HCT116 (cell line): ENCODE measurements around the gene ANO4. TPM values are rescaled to one million over a fixed set of nuclear protein-coding genes. Genes with fewer than 3 reads are reported as not detected.

ENCODE experiments used
- ATAC-seq: fragments of 200-7000 bp; cut with Tn5 transposase; 2 replicates; pipeline ENCODE4 v1.9.1; 2020; ENCODE audit warnings: mild to moderate bottlenecking, moderate library complexity
- BruUV-seq: library from RNA; stranded (reverse); fragments of 400-500 nt; replicated peaks from 2 replicates; lab custom pipeline; 2021; lab: Mats Ljungman, UMichigan
- CTCF ChIA-PET: fragments of 300-600 bp; sonication (Branson Sonifier 250); formaldehyde crosslinking; loops from one replicate; lab custom pipeline; 2021; ENCODE audit warnings: antibody characterized with exemption; lab: Charles Lee
- POLR2A ChIA-PET: fragments of 300-600, 350-600 bp; sonication (Branson Sonifier 250); formaldehyde crosslinking; loops from one replicate; lab custom pipeline; 2021; ENCODE audit warnings: antibody characterized with exemption; lab: Charles Lee
- RAD21 ChIA-PET, 2 experiments: fragments of 300-600 bp; sonication (Branson Sonifier 250); formaldehyde crosslinking; loops; one replicate each; lab custom pipeline; 2023; ENCODE audit warnings: low total read pairs in 2 of 2; ENCODE audit not compliant: uncharacterized antibody in 2 of 2, unreplicated experiment in 2 of 2, low non-redundant PET in 1 of 2; lab: Charles Lee
- DNase-seq: peaks from one replicate; pipeline ENCODE4 v3.0.0-alpha.2; 2010; ENCODE audit warnings: low read depth, low spot score
- H2AFZ ChIP-seq: fragments of 200-600 bp; shearing (Covaris generic), sonication (generic); 2 replicates; pipeline ENCODE4 v1.6.1; 2017; ENCODE audit warnings: low read depth, mixed run types, mixed read lengths, antibody characterized with exemption, low read length; ENCODE audit not compliant: poor library complexity, severe bottlenecking
- H3K27ac ChIP-seq: 2 replicates; pipeline ENCODE4 v1.5.1; 2012; ENCODE audit warnings: low read depth, low read length
- H3K27me3 ChIP-seq: fragments of 200-600 bp; sonication (generic); 2 replicates; pipeline ENCODE4 v1.6.1; 2016; ENCODE audit warnings: mixed run types, low read length, mixed read lengths; ENCODE audit not compliant: insufficient read depth
- H3K36me3 ChIP-seq, 2 experiments: fragments of 200-500 bp in 1 of 2; fragments of 200-600 bp in 1 of 2; sonication (Bioruptor generic) in 1 of 2; sonication (generic) in 1 of 2; 2 replicates each; pipeline versions ENCODE4 v1.5.1 to v1.6.1; 2014 to 2016; ENCODE audit warnings: low read length in 2 of 2, inconsistent platforms in 1 of 2, mixed read lengths in 1 of 2, mixed run types in 1 of 2; ENCODE audit not compliant: insufficient read depth in 2 of 2, control insufficient read depth in 1 of 2
- H3K4me1 ChIP-seq, 2 experiments: fragments of 200-600 bp in 1 of 2; sonication (generic) in 1 of 2; 2 replicates each; pipeline versions ENCODE4 v1.5.1 to v1.6.1; 2012 to 2017; ENCODE audit warnings: low read length in 2 of 2, inconsistent platforms in 1 of 2, mild to moderate bottlenecking in 1 of 2, mixed read lengths in 1 of 2, mixed run types in 1 of 2, moderate library complexity in 1 of 2; ENCODE audit not compliant: insufficient read depth in 2 of 2, control insufficient read depth in 1 of 2
- H3K4me2 ChIP-seq: fragments of 200-600 bp; sonication (generic); 2 replicates; pipeline ENCODE4 v1.6.1; 2017; ENCODE audit warnings: mixed run types, low read length, mixed read lengths
- H3K4me3 ChIP-seq, 2 experiments: fragments of 200-600 bp in 1 of 2; sonication (generic) in 1 of 2; replicated peaks in 1 of 2; 2 replicates each; pipeline ENCODE4 v1.5.1; 2011 to 2016; ENCODE audit warnings: low read length in 2 of 2, control low read depth in 1 of 2, low read depth in 1 of 2, mild to moderate bottlenecking in 1 of 2, mixed read lengths in 1 of 2, mixed run types in 1 of 2
- H3K79me2 ChIP-seq: fragments of 200-600 bp; sonication (generic); 2 replicates; pipeline ENCODE4 v1.6.1; 2017; ENCODE audit warnings: mild to moderate bottlenecking, mixed run types, low read length, moderate library complexity, mixed read lengths; ENCODE audit not compliant: insufficient read depth
- H3K9ac ChIP-seq: fragments of 200-600 bp; sonication (generic); 2 replicates; pipeline ENCODE4 v1.6.1; 2016; ENCODE audit warnings: low read length, mixed read lengths
- H3K9me2 ChIP-seq: fragments of 200-600 bp; sonication (generic), shearing (Covaris generic); 2 replicates; pipeline ENCODE4 v1.6.1; 2017; ENCODE audit warnings: mixed run types, mild to moderate bottlenecking, moderate library complexity; ENCODE audit not compliant: insufficient read depth
- H3K9me3 ChIP-seq, 2 experiments: fragments of 200-500 bp in 1 of 2; fragments of 200-600 bp in 1 of 2; sonication (Bioruptor generic) in 1 of 2; sonication (generic) in 1 of 2; 2 replicates each; pipeline ENCODE4 v1.6.1; 2014 to 2017; ENCODE audit warnings: low read length in 2 of 2, mixed read lengths in 2 of 2, inconsistent platforms in 1 of 2, low read depth in 1 of 2, mild to moderate bottlenecking in 1 of 2, mixed run types in 1 of 2, moderate library complexity in 1 of 2; ENCODE audit not compliant: control insufficient read depth in 1 of 2, insufficient read depth in 1 of 2
- H4K20me1 ChIP-seq: fragments of 200-600 bp; sonication (generic), shearing (Covaris generic); 2 replicates; pipeline ENCODE4 v1.6.1; 2017; ENCODE audit warnings: mixed run types, mild to moderate bottlenecking, moderate library complexity; ENCODE audit not compliant: insufficient read depth
- CBX3 ChIP-seq: IDR thresholded peaks from 2 replicates; pipeline ENCODE4 v1.6.1; 2012; ENCODE audit warnings: low read depth
- CTCF ChIP-seq, 3 experiments: fragments of 200-600 bp in 1 of 3; sonication (generic) in 1 of 3; IDR thresholded peaks in 2 of 3; conservative IDR thresholded peaks in 1 of 3; 2 replicates each; pipeline ENCODE4 v1.5.1; 2012 to 2017; ENCODE audit warnings: low read depth in 2 of 3, low read length in 2 of 3, antibody characterized with exemption in 1 of 3, borderline replicate concordance in 1 of 3, control low read depth in 1 of 3, mild to moderate bottlenecking in 1 of 3, mixed read lengths in 1 of 3, mixed run types in 1 of 3, moderate library complexity in 1 of 3; ENCODE audit not compliant: insufficient read depth in 1 of 3
- EGR1 ChIP-seq: IDR thresholded peaks from 2 replicates; pipeline ENCODE4 v1.6.1; 2012; ENCODE audit warnings: low read depth
- ELF1 ChIP-seq: IDR thresholded peaks from 2 replicates; pipeline ENCODE4 v1.6.1; 2012; ENCODE audit warnings: low read depth, borderline replicate concordance
- EZH2 ChIP-seq: fragments of 200-600 bp; sonication (generic); IDR thresholded peaks from 2 replicates; pipeline ENCODE4 v1.6.1; 2017; ENCODE audit warnings: antibody characterized with exemption, mixed run types
- EZH2phosphoT487 ChIP-seq: fragments of 200-600 bp; IDR thresholded peaks from 2 replicates; pipeline ENCODE4 v1.6.1; 2018; ENCODE audit warnings: antibody characterized with exemption, borderline replicate concordance
- FOSL1 ChIP-seq: IDR thresholded peaks from 2 replicates; pipeline ENCODE4 v1.6.1; 2012; ENCODE audit warnings: low read depth
- JUND ChIP-seq: IDR thresholded peaks from 2 replicates; pipeline ENCODE4 v1.6.1; 2012
- MAX ChIP-seq: IDR thresholded peaks from 2 replicates; pipeline ENCODE4 v1.6.1; 2012
- RAD21 ChIP-seq: IDR thresholded peaks from 2 replicates; pipeline ENCODE4 v1.6.1; 2012; ENCODE audit warnings: low read depth, mild to moderate bottlenecking
- SRF ChIP-seq: IDR thresholded peaks from 2 replicates; pipeline ENCODE4 v1.6.1; 2012; ENCODE audit warnings: low read depth
- TCF7L2 ChIP-seq: IDR thresholded peaks from 2 replicates; pipeline ENCODE4 v1.7.0; 2011; ENCODE audit warnings: borderline replicate concordance, inconsistent platforms; ENCODE audit not compliant: insufficient read depth, insufficient read length; ENCODE audit errors: extremely low read depth
- ZFX ChIP-seq: fragments of 450-650 bp; IDR thresholded peaks from 2 replicates; pipeline ENCODE4 v1.6.1; 2017
- ZNF274 ChIP-seq: fragments of 200-500 bp; sonication (Bioruptor generic); IDR thresholded peaks from 2 replicates; pipeline ENCODE4 v1.6.1; 2014; ENCODE audit warnings: mild to moderate bottlenecking, low read depth, low read length, inconsistent platforms
- intact Hi-C: fragments of 100-400 bp; cut with micrococcal nuclease; formaldehyde crosslinking; loops from 2 replicates; pipeline ENCODE4 v1.10.0; 2022
- total RNA-seq: library from RNA; stranded (reverse); gene quantifications from one replicate; pipeline ENCODE4 v1.2.1, GENCODE V29; 2021; ENCODE audit not compliant: unreplicated experiment

Gene ANO4
- total RNA-seq, 1 experiment from 2014 or later, result 1.7 TPM

GRCh38 chr12:100799770-100800169, 5.2 kb downstream of the ANO4 start:
- no peak overlapping the region for H3K27ac ChIP-seq
- no peak overlapping the region for H3K9ac ChIP-seq
- no peak for TF ChIP-seq SRF
- TF ChIP-seq CBX3, result no peak
- no peak for TF ChIP-seq EGR1
- TF ChIP-seq MAX, result no peak
- no peak for TF ChIP-seq CTCF (IDR thresholded peaks at IDR 0.05 in 2 of 3, conservative IDR thresholded peaks at IDR 0.05 in 1 of 3; ENCODE audit: borderline replicate concordance in 1 of 3, insufficient read depth in 1 of 3, low read depth in 2 of 3, low read length in 2 of 3)
- no peak for TF ChIP-seq TCF7L2
- TF ChIP-seq RAD21, result no peak
- TF ChIP-seq ZFX, result no peak
- no peak for TF ChIP-seq EZH2phosphoT487
- TF ChIP-seq ELF1, result no peak
- TF ChIP-seq EZH2, result no peak
- TF ChIP-seq ZNF274, result no peak
- no peak for TF ChIP-seq JUND
- TF ChIP-seq FOSL1, result no peak
- intact Hi-C loops, result no loop called here
- ChIA-PET CTCF (no interaction called here), POLR2A (no interaction called here), RAD21 (no interaction called here)
- no peaks in the 10 kb centered on the region for H3K79me2 ChIP-seq
- H4K20me1 ChIP-seq, result no peaks in the 10 kb centered on the region
- no peak overlapping the region for H3K4me3 ChIP-seq
- H3K9me3 ChIP-seq, result no peaks in the 10 kb centered on the region
- no peaks in the 10 kb centered on the region for H3K9me2 ChIP-seq
- no peaks in the 10 kb centered on the region for H3K4me1 ChIP-seq
- peaks cover 12% of the 10 kb centered on the region; the same call in 1 of the 2 replicates for H3K27me3 ChIP-seq
- H3K36me3 ChIP-seq, result no peaks in the 10 kb centered on the region
- no peak for ATAC-seq
- no peak for DNase-seq
- H2AFZ ChIP-seq, result no peak overlapping the region
- no TSS peak for BruUV-seq
- no peak overlapping the region for H3K4me2 ChIP-seq
